Body of pancreas (tissue), 4 donors: ENCODE results near the gene BMPR2.

ENCODE experiments used
- POLR2A ChIP-seq, 3 donors: fragments of 450-650 bp; IDR thresholded peaks; one replicate each; pipeline ENCODE4 v1.6.1; 2016; ENCODE audit warnings: antibody characterized with exemption in 3 of 3, mild to moderate bottlenecking in 2 of 3
- TF ChIP-seq, protein P1 (sequence below), 7 experiments: fragments of 450-650 bp in 4 of 7; fragments of 200-600 bp in 3 of 7; sonication (generic) in 3 of 7; IDR thresholded peaks; one replicate each; pipeline ENCODE4 v1.5.1; 2016 to 2019; ENCODE audit warnings: antibody characterized with exemption in 7 of 7

GRCh38 chr2:202375033-202375608, 1.0 kb upstream of the BMPR2 start:
- TF ChIP-seq, protein P1, sequence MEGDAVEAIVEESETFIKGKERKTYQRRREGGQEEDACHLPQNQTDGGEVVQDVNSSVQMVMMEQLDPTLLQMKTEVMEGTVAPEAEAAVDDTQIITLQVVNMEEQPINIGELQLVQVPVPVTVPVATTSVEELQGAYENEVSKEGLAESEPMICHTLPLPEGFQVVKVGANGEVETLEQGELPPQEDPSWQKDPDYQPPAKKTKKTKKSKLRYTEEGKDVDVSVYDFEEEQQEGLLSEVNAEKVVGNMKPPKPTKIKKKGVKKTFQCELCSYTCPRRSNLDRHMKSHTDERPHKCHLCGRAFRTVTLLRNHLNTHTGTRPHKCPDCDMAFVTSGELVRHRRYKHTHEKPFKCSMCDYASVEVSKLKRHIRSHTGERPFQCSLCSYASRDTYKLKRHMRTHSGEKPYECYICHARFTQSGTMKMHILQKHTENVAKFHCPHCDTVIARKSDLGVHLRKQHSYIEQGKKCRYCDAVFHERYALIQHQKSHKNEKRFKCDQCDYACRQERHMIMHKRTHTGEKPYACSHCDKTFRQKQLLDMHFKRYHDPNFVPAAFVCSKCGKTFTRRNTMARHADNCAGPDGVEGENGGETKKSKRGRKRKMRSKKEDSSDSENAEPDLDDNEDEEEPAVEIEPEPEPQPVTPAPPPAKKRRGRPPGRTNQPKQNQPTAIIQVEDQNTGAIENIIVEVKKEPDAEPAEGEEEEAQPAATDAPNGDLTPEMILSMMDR (IDR thresholded peaks at IDR 0.05): no peak
- TF ChIP-seq POLR2A (IDR thresholded peaks at IDR 0.05): no peak
